ENCODE results near the gene CPXM2.

The CPXM2 gene

DNA sequence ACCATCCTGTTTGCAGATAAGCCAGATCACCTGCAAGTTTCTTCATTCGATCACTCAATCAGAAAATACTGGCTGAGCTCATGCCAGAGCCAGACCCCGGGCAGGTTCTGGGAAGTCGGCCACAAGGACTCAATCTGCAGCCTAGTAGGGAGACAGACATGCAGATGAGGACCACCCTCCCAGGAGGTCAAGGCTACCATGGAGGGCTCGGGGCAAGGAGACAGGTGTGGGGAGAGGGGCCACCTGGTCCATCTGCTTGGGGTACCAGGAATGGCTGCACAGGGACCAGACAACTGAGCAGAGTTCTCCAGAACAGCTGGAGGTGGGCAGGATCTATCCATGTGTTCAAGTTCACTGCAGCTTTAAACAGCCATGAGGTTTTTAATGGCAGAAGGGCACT lies 16.8 kb upstream of the CPXM2 start:
- TF ChIP-seq SPI1 (IDR thresholded peaks at IDR 0.05; ENCODE audit: low read depth, low read length) = no peak
- DNase-seq (ENCODE audit: insufficient read length, low spot score) (no peak), FAIRE-seq (no peak)

DNA sequence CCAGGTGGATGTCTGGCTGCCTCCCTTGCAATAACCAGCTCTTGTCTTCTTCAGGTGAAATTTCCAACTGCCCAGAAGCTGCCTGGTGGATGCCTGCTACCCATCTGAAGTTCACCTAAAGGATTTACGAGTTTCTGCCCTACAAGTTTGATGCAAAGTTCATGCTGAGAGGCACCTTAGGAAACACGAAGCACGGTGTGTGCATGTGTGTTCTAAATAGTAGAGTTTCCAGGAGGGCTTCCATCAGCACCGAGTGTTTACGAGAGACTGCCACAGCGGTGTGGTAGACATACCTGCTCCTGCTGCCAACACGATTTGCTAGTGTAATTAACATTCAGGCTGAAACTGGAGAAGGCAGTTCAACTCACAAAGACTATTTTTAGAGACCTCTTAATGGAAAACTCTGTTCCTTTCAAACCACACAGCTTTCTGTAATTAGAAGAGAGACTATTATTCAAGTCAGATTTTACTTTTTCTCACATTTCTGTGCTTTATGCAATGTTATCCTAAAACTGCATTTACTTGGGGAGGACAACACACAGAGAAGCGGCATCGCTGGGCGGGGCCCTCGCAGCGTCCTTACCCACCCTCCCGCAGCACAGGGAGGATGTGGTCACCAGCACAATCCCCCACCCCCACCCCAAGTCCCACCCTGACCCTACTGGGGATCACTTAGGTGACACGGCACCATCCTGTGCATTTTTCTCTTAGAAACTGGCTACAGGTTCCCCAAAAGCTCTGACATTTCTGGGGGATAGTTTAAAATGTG lies 15.5 kb upstream of the CPXM2 start:
- FAIRE-seq = no peak
- TF ChIP-seq POU2F2 (IDR thresholded peaks at IDR 0.05; ENCODE audit: low read depth, low read length) (no peak), TAF1 (IDR thresholded peaks at IDR 0.05; ENCODE audit: low read depth, low read length) (no peak), PAX5 (IDR thresholded peaks at IDR 0.05; ENCODE audit: insufficient read depth, low read length, severe bottlenecking) (no peak), POLR2A (IDR thresholded peaks at IDR 0.05; ENCODE audit: low read depth, low read length) (no peak), POLR2AphosphoS5 (IDR thresholded peaks at IDR 0.05; ENCODE audit: low read depth, low read length) (no peak), SPI1 (IDR thresholded peaks at IDR 0.05; ENCODE audit: low read depth, low read length) (no peak)
- no peak for DNase-seq (ENCODE audit: insufficient read length, low spot score)

DNA sequence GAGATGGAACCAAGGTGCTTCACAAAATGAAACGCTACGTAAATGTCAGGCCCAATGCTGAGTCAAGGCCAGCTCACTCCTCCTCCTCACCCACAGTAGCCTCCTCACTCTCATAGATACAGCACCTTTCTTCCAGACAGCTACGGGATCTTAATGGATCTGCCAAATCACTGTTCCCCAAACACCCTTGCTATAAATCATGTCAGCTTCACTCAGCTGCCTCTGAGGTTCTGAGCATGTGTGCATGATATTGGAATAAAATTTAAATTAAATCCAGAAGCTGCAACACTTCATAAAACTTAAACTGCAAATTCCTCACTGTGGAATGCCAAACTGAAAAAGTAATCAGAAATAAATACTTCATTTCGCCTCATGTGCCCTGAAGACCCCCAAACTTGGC lies 14.7 kb upstream of the CPXM2 start:
- TF ChIP-seq POLR2A (IDR thresholded peaks at IDR 0.05; ENCODE audit: low read depth, low read length) = no peak
- TF ChIP-seq SPI1 (IDR thresholded peaks at IDR 0.05; ENCODE audit: low read depth, low read length) = no peak
- TF ChIP-seq POU2F2 (IDR thresholded peaks at IDR 0.05; ENCODE audit: low read depth, low read length) = no peak
- no peak for TF ChIP-seq PAX5 (IDR thresholded peaks at IDR 0.05; ENCODE audit: insufficient read depth, low read length, severe bottlenecking)
- no peak for TF ChIP-seq TAF1 (IDR thresholded peaks at IDR 0.05; ENCODE audit: low read depth, low read length)
- no peak for TF ChIP-seq POLR2AphosphoS5 (IDR thresholded peaks at IDR 0.05; ENCODE audit: low read depth, low read length)

DNA sequence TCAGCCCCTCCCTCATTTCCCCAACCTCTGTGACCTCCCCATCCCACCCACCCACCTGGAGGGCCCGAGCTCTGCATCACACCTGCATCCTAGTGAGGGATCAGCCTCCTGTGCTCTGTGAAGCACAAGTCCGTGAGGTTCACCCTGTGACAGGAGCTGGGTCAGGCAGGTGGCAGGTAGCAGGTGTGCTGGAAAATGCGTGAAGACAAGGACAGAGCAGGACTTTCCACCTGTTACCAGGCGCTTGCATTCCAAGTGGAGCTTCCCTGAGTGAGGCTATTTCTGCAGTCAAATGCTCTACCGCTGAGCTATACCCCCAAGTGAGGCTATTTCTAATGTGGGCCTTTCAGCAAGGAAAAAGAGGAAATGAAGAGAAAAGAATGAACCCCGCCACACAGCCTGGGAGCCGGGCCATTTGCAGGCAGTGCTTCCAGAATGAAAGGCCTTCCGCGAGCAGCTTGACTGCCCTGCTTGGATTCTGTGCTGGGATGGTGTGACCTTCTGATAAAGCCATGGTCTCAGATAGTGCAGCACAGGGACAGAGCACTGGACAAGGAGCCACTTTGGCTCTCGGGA lies 13.3 kb upstream of the CPXM2 start:
- FAIRE-seq = no peak
- no peak for TF ChIP-seq SPI1 (IDR thresholded peaks at IDR 0.05; ENCODE audit: low read depth, low read length)
- TF ChIP-seq POU2F2 (IDR thresholded peaks at IDR 0.05; ENCODE audit: low read depth, low read length) = no peak
- TF ChIP-seq PAX5 (IDR thresholded peaks at IDR 0.05; ENCODE audit: insufficient read depth, low read length, severe bottlenecking) = no peak
- DNase-seq (ENCODE audit: insufficient read length, low spot score) = no peak

More for the DNA sequence above, 14.7 kb upstream of the CPXM2 start:
- DNase-seq (ENCODE audit: insufficient read length, low spot score) (no peak), FAIRE-seq (no peak)

DNA sequence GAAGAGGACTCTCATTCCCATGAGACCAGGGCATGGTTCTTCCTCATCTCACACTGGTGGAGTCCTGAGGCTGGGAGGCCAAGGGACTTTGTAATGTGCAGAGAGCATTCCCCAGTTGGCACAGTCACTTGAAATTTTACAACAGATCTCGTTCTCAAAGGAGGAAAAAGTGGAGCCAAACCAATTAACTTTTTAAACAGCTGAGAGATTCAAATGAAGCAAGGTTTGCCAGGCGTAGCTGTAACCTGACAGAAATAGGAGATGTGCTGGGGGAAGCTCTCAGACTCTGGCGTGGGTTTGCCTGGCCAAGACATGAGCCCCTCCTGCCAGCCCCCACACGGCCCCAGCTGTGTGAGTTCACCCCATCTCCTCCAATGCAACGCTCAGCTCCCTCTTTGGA lies 12.0 kb upstream of the CPXM2 start:
- FAIRE-seq = no peak
- no peak for DNase-seq (ENCODE audit: insufficient read length, low spot score)
- no peak for TF ChIP-seq POLR2A (IDR thresholded peaks at IDR 0.05; ENCODE audit: low read depth, low read length)
- TF ChIP-seq POLR2AphosphoS5 (IDR thresholded peaks at IDR 0.05; ENCODE audit: low read depth, low read length) = no peak
- no peak for TF ChIP-seq PAX5 (IDR thresholded peaks at IDR 0.05; ENCODE audit: insufficient read depth, low read length, severe bottlenecking)
- no peak for TF ChIP-seq POU2F2 (IDR thresholded peaks at IDR 0.05; ENCODE audit: low read depth, low read length)
- no peak for TF ChIP-seq SPI1 (IDR thresholded peaks at IDR 0.05; ENCODE audit: low read depth, low read length)
- no peak for TF ChIP-seq TAF1 (IDR thresholded peaks at IDR 0.05; ENCODE audit: low read depth, low read length)

DNA sequence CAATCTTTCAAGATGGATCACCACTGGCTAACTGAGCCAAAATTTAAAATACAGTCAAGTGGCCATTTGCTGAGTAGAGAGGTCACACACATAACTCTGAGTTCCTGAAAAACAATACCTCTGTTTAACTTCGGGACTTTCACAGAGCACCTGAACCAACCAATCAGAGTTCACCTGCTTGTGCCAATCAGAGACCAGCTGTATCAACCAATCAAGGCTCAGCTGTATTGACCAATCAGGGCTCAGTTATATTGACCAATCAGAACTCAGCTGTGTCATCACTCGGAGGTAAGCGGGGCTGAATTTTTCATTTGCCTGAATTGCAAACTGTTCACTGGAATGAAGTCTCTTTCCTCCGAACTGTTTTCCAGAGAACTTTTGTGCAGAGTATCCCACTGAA lies 10.0 kb upstream of the CPXM2 start:
- FAIRE-seq (no peak), DNase-seq (ENCODE audit: insufficient read length, low spot score) (no peak)
- no peak for TF ChIP-seq POLR2A (IDR thresholded peaks at IDR 0.05; ENCODE audit: low read depth, low read length)
- TF ChIP-seq SPI1 (IDR thresholded peaks at IDR 0.05; ENCODE audit: low read depth, low read length) = no peak
- TF ChIP-seq TAF1 (IDR thresholded peaks at IDR 0.05; ENCODE audit: low read depth, low read length) = no peak
- no peak for TF ChIP-seq POU2F2 (IDR thresholded peaks at IDR 0.05; ENCODE audit: low read depth, low read length)
- TF ChIP-seq PAX5 (IDR thresholded peaks at IDR 0.05; ENCODE audit: insufficient read depth, low read length, severe bottlenecking) = no peak
- no peak for TF ChIP-seq POLR2AphosphoS5 (IDR thresholded peaks at IDR 0.05; ENCODE audit: low read depth, low read length)

DNA sequence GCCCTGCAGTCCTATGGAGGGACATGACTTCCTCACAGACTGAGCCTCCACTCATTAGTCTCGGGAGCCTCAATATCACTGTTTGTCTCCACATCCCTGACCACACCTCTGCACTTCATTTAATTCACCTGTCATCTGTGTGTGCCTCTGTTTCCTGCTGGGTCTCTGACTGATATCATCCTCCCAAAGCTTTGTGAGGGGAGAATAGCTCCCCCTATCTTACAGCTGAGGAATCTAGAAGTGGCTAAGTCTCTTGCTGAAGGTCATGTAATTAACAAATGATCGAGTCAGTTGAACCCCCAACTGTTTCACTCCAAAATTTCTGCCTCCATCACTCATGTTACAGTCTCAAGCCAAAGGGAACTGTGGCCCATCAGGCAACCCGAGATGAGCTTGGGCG lies 5.5 kb upstream of the CPXM2 start:
- no peak for TF ChIP-seq TAF1 (IDR thresholded peaks at IDR 0.05; ENCODE audit: low read depth, low read length)
- no peak for TF ChIP-seq PAX5 (IDR thresholded peaks at IDR 0.05; ENCODE audit: insufficient read depth, low read length, severe bottlenecking)
- no peak for TF ChIP-seq POU2F2 (IDR thresholded peaks at IDR 0.05; ENCODE audit: low read depth, low read length)
- no peak for TF ChIP-seq SPI1 (IDR thresholded peaks at IDR 0.05; ENCODE audit: low read depth, low read length)
- TF ChIP-seq POLR2A (IDR thresholded peaks at IDR 0.05; ENCODE audit: low read depth, low read length) = no peak
- TF ChIP-seq POLR2AphosphoS5 (IDR thresholded peaks at IDR 0.05; ENCODE audit: low read depth, low read length) = no peak
- DNase-seq (ENCODE audit: insufficient read length, low spot score) (no peak), FAIRE-seq (no peak)

DNA sequence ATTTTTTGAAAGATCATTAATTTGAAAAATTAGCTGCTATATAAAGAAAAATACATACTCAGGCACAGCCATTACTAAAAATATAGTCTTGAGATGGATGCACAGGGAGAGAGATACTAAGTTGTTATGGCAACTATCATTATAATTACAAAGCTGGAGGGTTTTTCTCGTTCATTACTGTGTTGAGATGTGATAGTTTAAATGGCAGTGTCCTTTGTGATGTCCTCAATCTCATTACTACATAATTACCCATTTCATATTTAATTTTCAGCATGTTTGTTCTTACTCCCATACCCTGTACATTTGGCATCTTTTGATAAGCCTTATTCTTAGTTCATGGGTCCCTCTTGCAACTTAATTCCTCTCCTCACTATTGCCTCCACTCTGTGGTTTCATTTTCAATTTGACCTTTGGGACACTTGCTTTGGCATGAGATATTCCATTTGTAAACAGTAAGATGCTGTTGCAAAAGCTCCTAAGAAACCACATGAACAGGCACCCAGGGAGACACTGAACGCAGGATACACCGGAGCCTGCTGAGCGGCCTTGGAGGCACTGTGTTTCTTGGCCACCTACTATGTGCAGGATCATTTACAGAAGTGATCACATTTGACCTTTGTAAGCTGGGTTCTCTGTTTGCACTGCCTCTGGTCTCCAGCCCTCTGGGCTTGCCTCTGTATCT lies 4.8 kb upstream of the CPXM2 start:
- TF ChIP-seq POLR2A (IDR thresholded peaks at IDR 0.05; ENCODE audit: low read depth, low read length) = no peak
- TF ChIP-seq POU2F2 (IDR thresholded peaks at IDR 0.05; ENCODE audit: low read depth, low read length) = no peak
- no peak for TF ChIP-seq PAX5 (IDR thresholded peaks at IDR 0.05; ENCODE audit: insufficient read depth, low read length, severe bottlenecking)
- no peak for TF ChIP-seq POLR2AphosphoS5 (IDR thresholded peaks at IDR 0.05; ENCODE audit: low read depth, low read length)
- no peak for TF ChIP-seq TAF1 (IDR thresholded peaks at IDR 0.05; ENCODE audit: low read depth, low read length)
- no peak for TF ChIP-seq SPI1 (IDR thresholded peaks at IDR 0.05; ENCODE audit: low read depth, low read length)
- FAIRE-seq = no peak
- no peak for DNase-seq (ENCODE audit: insufficient read length, low spot score)

DNA sequence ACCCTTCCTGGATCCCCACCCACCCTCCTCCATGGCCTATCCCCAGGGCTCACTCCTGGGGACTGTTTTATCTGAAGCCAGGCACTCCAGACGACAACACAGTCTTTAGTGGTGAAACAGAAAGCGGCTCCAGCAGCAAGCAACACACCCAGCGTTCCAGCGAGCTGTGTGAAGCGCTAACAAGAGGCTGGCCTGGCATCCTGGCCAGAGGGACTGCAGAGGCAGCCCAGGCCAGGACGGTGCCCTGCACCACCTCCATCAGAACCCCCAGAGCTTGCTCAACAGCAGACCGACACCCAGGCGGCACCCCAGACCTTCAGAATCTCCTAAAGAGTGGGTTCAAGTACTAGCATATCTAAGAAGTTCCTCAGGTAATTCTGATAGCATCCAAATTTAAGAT lies 2.0 kb upstream of the CPXM2 start:
- no peak for FAIRE-seq
- DNase-seq (ENCODE audit: insufficient read length, low spot score) = no peak
- no peak for TF ChIP-seq POLR2AphosphoS5 (IDR thresholded peaks at IDR 0.05; ENCODE audit: low read depth, low read length)
- TF ChIP-seq POU2F2 (IDR thresholded peaks at IDR 0.05; ENCODE audit: low read depth, low read length) = no peak
- TF ChIP-seq POLR2A (IDR thresholded peaks at IDR 0.05; ENCODE audit: low read depth, low read length) = no peak
- no peak for TF ChIP-seq PAX5 (IDR thresholded peaks at IDR 0.05; ENCODE audit: insufficient read depth, low read length, severe bottlenecking)
- TF ChIP-seq SPI1 (IDR thresholded peaks at IDR 0.05; ENCODE audit: low read depth, low read length) = no peak
- TF ChIP-seq TAF1 (IDR thresholded peaks at IDR 0.05; ENCODE audit: low read depth, low read length) = no peak
